K562 (cell line): ENCODE results near the gene CSTF2T.

ENCODE experiments used
- BACH1 ChIP-seq: fragments of 200-800 bp; sonication (Bioruptor generic); IDR thresholded peaks from 2 replicates; pipeline ENCODE4 v1.6.1; 2016; ENCODE audit warnings: missing genetic modification characterization, missing compliant biosample characterization
- CTCF ChIP-seq, 3 experiments: IDR thresholded peaks in 2 of 3; conservative IDR thresholded peaks in 1 of 3; 2 replicates each; pipeline ENCODE4 v1.5.1; 2011 to 2012; ENCODE audit warnings: low read length in 3 of 3, mild to moderate bottlenecking in 3 of 3, control low read depth in 2 of 3, improper control_type of control experiment in 1 of 3, inconsistent platforms in 1 of 3, low read depth in 1 of 3, mixed read lengths in 1 of 3, moderate library complexity in 1 of 3; ENCODE audit not compliant: insufficient read depth in 2 of 3
- FOXA1 ChIP-seq: fragments of 450-650 bp; IDR thresholded peaks from 2 replicates; pipeline ENCODE4 v1.6.1; 2016; ENCODE audit warnings: mild to moderate bottlenecking, borderline replicate concordance
- GTF2F1 ChIP-seq: IDR thresholded peaks from 2 replicates; pipeline ENCODE4 v1.6.1; 2011; ENCODE audit warnings: low read depth, low read length, improper control_type of control experiment
- YY1 ChIP-seq, 3 experiments: IDR thresholded peaks; 2 replicates each; pipeline ENCODE4 v1.6.1; 2011; ENCODE audit warnings: low read length in 2 of 3, mild to moderate bottlenecking in 2 of 3, moderate library complexity in 2 of 3, borderline replicate concordance in 1 of 3, control low read depth in 1 of 3, low read depth in 1 of 3; ENCODE audit not compliant: insufficient read depth in 3 of 3, insufficient replicate concordance in 2 of 3, control insufficient read depth in 1 of 3, insufficient read length in 1 of 3; ENCODE audit errors: extremely low read depth in 1 of 3

- TF ChIP-seq FOXA1 (no peak), GTF2F1 (no peak), CTCF (IDR thresholded peaks at IDR 0.05 in 2 of 3, conservative IDR thresholded peaks at IDR 0.05 in 1 of 3; ENCODE audit: insufficient read depth in 2 of 3, low read depth in 1 of 3, low read length in 3 of 3) (no peak), YY1 (IDR thresholded peaks at IDR 0.05; ENCODE audit: borderline replicate concordance in 1 of 3, control insufficient read depth in 1 of 3, extremely low read depth in 1 of 3, insufficient read depth in 3 of 3, insufficient read length in 1 of 3, insufficient replicate concordance in 2 of 3, low read depth in 1 of 3, low read length in 2 of 3) (no peak), BACH1 (tag) (no peak)
Measured at GRCh38 chr10:51707821-51708424, 8.5 kb upstream of the CSTF2T start.
